Suprapubic skin (tissue), 4 donors: Measurements from ENCODE around the gene ZNF526. TPM values are rescaled to one million over a fixed set of nuclear protein-coding genes. Genes with fewer than 3 reads are reported as not detected.

ENCODE experiments used
- DNase-seq, 2 donors: peaks; one replicate each; pipeline ENCODE4 v3.0.0-alpha.2; 2019; ENCODE audit warnings: low spot score in 2 of 2
- H3K27ac ChIP-seq: fragments of 200-600 bp; sonication (generic); one replicate; pipeline ENCODE4 v1.5.1; 2019
- H3K27me3 ChIP-seq: fragments of 200-600 bp; sonication (generic); one replicate; pipeline ENCODE4 v1.5.1; 2019
- H3K36me3 ChIP-seq: fragments of 200-600 bp; sonication (generic); one replicate; pipeline ENCODE4 v1.5.1; 2019
- H3K4me1 ChIP-seq: fragments of 200-600 bp; sonication (generic); one replicate; pipeline ENCODE4 v1.5.1; 2019
- H3K4me3 ChIP-seq: fragments of 200-600 bp; sonication (generic); one replicate; pipeline ENCODE4 v1.5.1; 2019; ENCODE audit warnings: mild to moderate bottlenecking
- H3K9me3 ChIP-seq: fragments of 200-600 bp; sonication (generic); one replicate; pipeline ENCODE4 v1.5.1; 2019
- CTCF ChIP-seq, 2 donors: fragments of 200-600 bp in 1 of 2; fragments of 450-650 bp in 1 of 2; sonication (generic) in 1 of 2; IDR thresholded peaks; one replicate each; pipeline ENCODE4 v1.5.1; 2016 to 2019; ENCODE audit warnings: antibody characterized with exemption in 2 of 2, mild to moderate bottlenecking in 1 of 2, moderate library complexity in 1 of 2
- EP300 ChIP-seq: sonication (generic); formaldehyde crosslinking; IDR thresholded peaks from one replicate; pipeline ENCODE4 v1.6.1; 2017; ENCODE audit warnings: antibody characterized with exemption
- POLR2A ChIP-seq, 2 donors: fragments of 450-650 bp; IDR thresholded peaks; one replicate each; pipeline ENCODE4 v1.6.1; 2017; ENCODE audit warnings: antibody characterized with exemption in 2 of 2, mild to moderate bottlenecking in 2 of 2, moderate library complexity in 2 of 2
- POLR2AphosphoS5 ChIP-seq, 3 donors: sonication (generic); formaldehyde crosslinking; IDR thresholded peaks; one replicate each; pipeline ENCODE4 v1.6.1; 2017; ENCODE audit warnings: antibody characterized with exemption in 3 of 3
- WGBS: methylation state at CpG from one replicate; pipeline ENCODE4 v1.1.5; 2018; 5-methylcytosine and 5-hydroxymethylcytosine counted together
- total RNA-seq, 4 donors: library from RNA; depleted of rRNA; stranded (reverse); fragments of >200 nt; gene quantifications; one replicate each; pipeline ENCODE4 v1.1.0, GENCODE V29; 2016

The ZNF526 gene
- total RNA-seq, 4 donors from 2014 or later: 4.2 to 12.9 (median 8.9) TPM

DNA sequence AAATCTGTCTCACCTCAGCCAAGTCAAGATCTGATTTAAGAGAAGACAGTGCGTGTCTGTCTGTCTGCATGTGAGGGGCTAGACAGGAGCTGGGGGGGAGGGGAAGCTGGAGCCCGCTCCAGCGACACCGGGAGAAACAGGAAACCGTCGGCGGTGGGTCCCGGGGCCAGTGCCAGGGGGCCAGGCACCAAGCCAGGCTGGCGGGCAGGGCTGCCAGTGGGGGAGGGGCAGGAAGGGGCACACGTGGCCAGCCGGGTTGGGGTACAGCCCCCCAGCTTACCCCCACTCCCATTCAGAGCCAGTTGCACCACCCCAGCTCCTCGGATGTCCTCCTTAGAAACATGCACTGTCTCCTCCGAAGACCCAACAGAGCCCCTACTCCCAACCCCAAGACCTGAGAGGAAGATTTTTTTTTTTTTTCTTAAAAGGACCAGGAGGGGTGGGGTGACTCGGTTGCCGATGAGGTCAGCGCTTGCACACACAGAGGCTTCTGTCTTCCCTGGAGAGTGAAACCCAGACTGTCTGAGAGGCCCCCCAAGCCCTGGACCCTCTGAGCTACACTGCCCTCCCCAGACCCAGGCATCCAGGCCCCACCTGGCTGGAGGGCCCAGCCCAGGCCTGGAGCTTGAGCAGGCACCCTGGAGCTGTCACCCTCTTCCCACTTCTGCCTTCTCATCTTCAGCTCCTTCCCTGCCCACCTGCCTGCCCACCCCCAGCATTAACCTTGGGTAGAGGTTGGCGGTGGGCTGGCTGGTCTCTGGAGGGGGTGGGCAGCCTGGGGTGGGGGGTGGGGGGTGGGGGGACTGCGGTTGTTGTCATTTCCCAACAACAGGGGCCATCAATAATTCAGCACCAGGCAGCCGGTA lies 30.8 kb downstream of the ZNF526 start:
- peak in 1 of 2 donors; percentile 64 for DNase-seq

GRCh38 chr19:42251572-42252358 lies 31.7 kb downstream of the ZNF526 start:
- WGBS: 56% methylated on average over 3 of the region's 4 CpGs
- Histone ChIP-seq H3K4me3 (peak overlapping the region; percentile 85), H3K27ac (peak overlapping the region; percentile 97), H3K9me3 (no peaks in the 10 kb centered on the region), H3K27me3 (no peaks in the 10 kb centered on the region), H3K36me3 (peaks cover 16% of the 10 kb centered on the region), H3K4me1 (peaks cover 84% of the 10 kb centered on the region)
- DNase-seq: no peak
- no peak for TF ChIP-seq POLR2A (IDR thresholded peaks at IDR 0.05)
- no peak for TF ChIP-seq CTCF (IDR thresholded peaks at IDR 0.05)
- no peak for TF ChIP-seq POLR2AphosphoS5 (IDR thresholded peaks at IDR 0.05)
- TF ChIP-seq EP300: no peak

More for the DNA sequence above, 30.8 kb downstream of the ZNF526 start:
- Histone ChIP-seq H3K27me3 (no peaks in the 10 kb centered on the region), H3K9me3 (no peaks in the 10 kb centered on the region), H3K36me3 (peaks cover 16% of the 10 kb centered on the region), H3K4me3 (peak overlapping the region; percentile 85), H3K4me1 (peaks cover 84% of the 10 kb centered on the region), H3K27ac (peak overlapping the region; percentile 97)
- TF ChIP-seq CTCF (IDR thresholded peaks at IDR 0.05): no peak
- TF ChIP-seq POLR2AphosphoS5 (IDR thresholded peaks at IDR 0.05): no peak
- no peak for TF ChIP-seq POLR2A (IDR thresholded peaks at IDR 0.05)
- TF ChIP-seq EP300: no peak
- 17% methylated on average over 18 of the region's 19 CpGs for WGBS

- H3K4me3 ChIP-seq: peak overlapping the region; percentile 85
- H3K27me3 ChIP-seq: no peaks in the 10 kb centered on the region
- peak overlapping the region; percentile 97 for H3K27ac ChIP-seq
- 1% methylated on average over 27 of the region's 27 CpGs for WGBS
- TF ChIP-seq POLR2A (IDR thresholded peaks at IDR 0.05): no peak
- TF ChIP-seq EP300: no peak
- no peak for TF ChIP-seq CTCF (IDR thresholded peaks at IDR 0.05)
- TF ChIP-seq POLR2AphosphoS5 (IDR thresholded peaks at IDR 0.05): no peak
- peak in 1 of 2 donors; percentile 84 for DNase-seq
- H3K36me3 ChIP-seq: peaks cover 16% of the 10 kb centered on the region
- H3K9me3 ChIP-seq: no peaks in the 10 kb centered on the region
- H3K4me1 ChIP-seq: peaks cover 76% of the 10 kb centered on the region
Measured at GRCh38 chr19:42252365-42253244, 32.5 kb downstream of the ZNF526 start.

GRCh38 chr19:42253245-42254088 lies 33.4 kb downstream of the ZNF526 start:
- Histone ChIP-seq H3K27me3 (no peaks in the 10 kb centered on the region), H3K27ac (peak overlapping the region; percentile 97), H3K9me3 (no peaks in the 10 kb centered on the region), H3K36me3 (peaks cover 13% of the 10 kb centered on the region), H3K4me1 (peaks cover 67% of the 10 kb centered on the region), H3K4me3 (peak overlapping the region; percentile 85)
- WGBS: 1% methylated on average over 30 of the region's 71 CpGs
- peak; percentile 88 to 89 for DNase-seq
- TF ChIP-seq POLR2A (IDR thresholded peaks at IDR 0.05) (peak in 1 of 2 donors; percentile 22), EP300 (no peak)
